HG02870 (cell line): ENCODE data around the gene ST8SIA5.

ENCODE experiments used
- ATAC-seq: cut with Tn5 transposase; IDR thresholded peaks from one replicate; pipeline ENCODE4 v1.9.1; 2021; ENCODE audit warnings: mild to moderate bottlenecking, moderate library complexity; ENCODE audit not compliant: unreplicated experiment

ST8SIA5 gene

GRCh38 chr18:46748466-46748865, 8.4 kb downstream of the ST8SIA5 start:
- no peak for ATAC-seq

- no peak for ATAC-seq
Measured at GRCh38 chr18:46740046-46740445, 16.8 kb downstream of the ST8SIA5 start.

GRCh38 chr18:46738491-46738890, 18.4 kb downstream of the ST8SIA5 start:
- ATAC-seq: no peak

GRCh38 chr18:46736736-46737135, 20.1 kb downstream of the ST8SIA5 start:
- no peak for ATAC-seq

- ATAC-seq: no peak
Measured at GRCh38 chr18:46736135-46736534, 20.7 kb downstream of the ST8SIA5 start.

GRCh38 chr18:46734981-46735380, 21.9 kb downstream of the ST8SIA5 start:
- no peak for ATAC-seq

- ATAC-seq: no peak
Measured at GRCh38 chr18:46733872-46734271, 23.0 kb downstream of the ST8SIA5 start.

GRCh38 chr18:46732801-46733200, 24.1 kb downstream of the ST8SIA5 start:
- ATAC-seq: no peak

GRCh38 chr18:46732201-46732600, 24.7 kb downstream of the ST8SIA5 start:
- no peak for ATAC-seq

GRCh38 chr18:46731316-46731715, 25.5 kb downstream of the ST8SIA5 start:
- ATAC-seq: no peak

GRCh38 chr18:46728219-46728930, 28.5 kb downstream of the ST8SIA5 start:
- ATAC-seq: no peak

- no peak for ATAC-seq
Measured at GRCh38 chr18:46727177-46727576, 29.7 kb downstream of the ST8SIA5 start.

- no peak for ATAC-seq
Measured at GRCh38 chr18:46725310-46725709, 31.5 kb downstream of the ST8SIA5 start.

GRCh38 chr18:46723856-46724415, 32.9 kb downstream of the ST8SIA5 start:
- no peak for ATAC-seq

GRCh38 chr18:46722051-46722450, 34.8 kb downstream of the ST8SIA5 start:
- ATAC-seq: no peak

- no peak for ATAC-seq
Measured at GRCh38 chr18:46721331-46721730, 35.5 kb downstream of the ST8SIA5 start.

GRCh38 chr18:46720521-46720920, 36.3 kb downstream of the ST8SIA5 start:
- no peak for ATAC-seq

- ATAC-seq: no peak
Measured at GRCh38 chr18:46720092-46720491, 36.8 kb downstream of the ST8SIA5 start.

GRCh38 chr18:46719388-46719787, 37.5 kb downstream of the ST8SIA5 start:
- no peak for ATAC-seq

- no peak for ATAC-seq
Measured at GRCh38 chr18:46718501-46719341, 38.1 kb downstream of the ST8SIA5 start.

GRCh38 chr18:46716827-46717226, 40.0 kb downstream of the ST8SIA5 start:
- ATAC-seq: no peak

GRCh38 chr18:46716336-46716735, 40.5 kb downstream of the ST8SIA5 start:
- no peak for ATAC-seq
